H9 (cell line): Measurements from ENCODE around the gene MKI67. TPM values are rescaled to one million over a fixed set of nuclear protein-coding genes. Genes with fewer than 3 reads are reported as not detected.

Experiments
- DNase-seq: peaks from one replicate; pipeline ENCODE4 v3.0.0-alpha.2; 2017
- H2AFZ ChIP-seq: one replicate; pipeline ENCODE4 v1.6.1; 2013; ENCODE audit warnings: mild to moderate bottlenecking, low read length, control low read depth, moderate library complexity
- H2AK5ac ChIP-seq: 2 replicates; pipeline ENCODE4 v1.6.1; 2013; ENCODE audit warnings: low read length, control low read depth, mixed read lengths; ENCODE audit not compliant: insufficient read length
- H2BK120ac ChIP-seq: one replicate; pipeline ENCODE4 v1.6.1; 2013; ENCODE audit warnings: low read depth, mild to moderate bottlenecking, low read length, control low read depth, inconsistent platforms; ENCODE audit not compliant: poor library complexity, severe bottlenecking
- H2BK12ac ChIP-seq: 2 replicates; pipeline ENCODE4 v1.6.1; 2013; ENCODE audit warnings: low read length, control low read depth, mixed read lengths, low read depth; ENCODE audit not compliant: insufficient read length
- H2BK15ac ChIP-seq: 2 replicates; pipeline ENCODE4 v1.6.1; 2013; ENCODE audit warnings: low read depth, low read length, control low read depth
- H2BK20ac ChIP-seq: one replicate; pipeline ENCODE4 v1.6.1; 2013; ENCODE audit warnings: low read depth, mild to moderate bottlenecking, low read length, control low read depth, inconsistent platforms; ENCODE audit not compliant: poor library complexity, severe bottlenecking
- H2BK5ac ChIP-seq: 2 replicates; pipeline ENCODE4 v1.6.1; 2013; ENCODE audit warnings: low read length, control low read depth, mixed read lengths; ENCODE audit not compliant: insufficient read length
- H3K14ac ChIP-seq: 2 replicates; pipeline ENCODE4 v1.6.1; 2013; ENCODE audit warnings: low read length, control low read depth; ENCODE audit not compliant: insufficient read depth
- H3K18ac ChIP-seq: 2 replicates; pipeline ENCODE4 v1.6.1; 2013; ENCODE audit warnings: low read depth, mild to moderate bottlenecking, mixed read lengths, low read length, control low read depth; ENCODE audit not compliant: insufficient read length
- H3K23ac ChIP-seq: 2 replicates; pipeline ENCODE4 v1.6.1; 2013; ENCODE audit warnings: low read length, control low read depth, mixed read lengths, low read depth; ENCODE audit not compliant: insufficient read length
- H3K23me2 ChIP-seq: 2 replicates; pipeline ENCODE4 v1.6.1; 2013; ENCODE audit warnings: low read depth, mild to moderate bottlenecking, mixed read lengths, low read length, control low read depth; ENCODE audit not compliant: insufficient read length, poor library complexity, severe bottlenecking
- H3K27ac ChIP-seq: 2 replicates; pipeline ENCODE4 v1.5.1; 2013; ENCODE audit warnings: low read length, control low read depth, mixed read lengths, low read depth; ENCODE audit not compliant: insufficient read length
- H3K27me3 ChIP-seq: 2 replicates; pipeline ENCODE4 v1.6.1; 2013; ENCODE audit warnings: low read length, control low read depth, inconsistent platforms; ENCODE audit not compliant: insufficient read depth
- H3K4ac ChIP-seq: 2 replicates; pipeline ENCODE4 v1.6.1; 2013; ENCODE audit warnings: low read depth, mild to moderate bottlenecking, control low read depth, inconsistent platforms, low read length, moderate library complexity
- H3K4me1 ChIP-seq: 2 replicates; pipeline ENCODE4 v1.6.1; 2013; ENCODE audit warnings: low read length, control low read depth, inconsistent platforms; ENCODE audit not compliant: insufficient read depth
- H3K4me2 ChIP-seq: 2 replicates; pipeline ENCODE4 v1.6.1; 2013; ENCODE audit warnings: low read length, control low read depth, mixed read lengths; ENCODE audit not compliant: insufficient read length, insufficient read depth
- H3K56ac ChIP-seq: 2 replicates; pipeline ENCODE4 v1.6.1; 2013; ENCODE audit warnings: low read depth, mild to moderate bottlenecking, mixed read lengths, low read length, control low read depth; ENCODE audit not compliant: insufficient read length
- H3K79me1 ChIP-seq: 2 replicates; pipeline ENCODE4 v1.6.1; 2013; ENCODE audit warnings: low read depth, mild to moderate bottlenecking, moderate library complexity, low read length, control low read depth, inconsistent platforms; ENCODE audit not compliant: insufficient read depth, poor library complexity, severe bottlenecking
- H3K79me2 ChIP-seq: 2 replicates; pipeline ENCODE4 v1.6.1; 2013; ENCODE audit warnings: low read length, control low read depth, inconsistent platforms; ENCODE audit not compliant: insufficient read depth
- H3K9ac ChIP-seq: 2 replicates; pipeline ENCODE4 v1.6.1; 2013; ENCODE audit warnings: low read length, control low read depth, mixed read lengths; ENCODE audit not compliant: insufficient read length; ENCODE audit errors: extremely low read depth
- H3K9me3 ChIP-seq: one replicate; pipeline ENCODE4 v1.6.1; 2013; ENCODE audit warnings: low read depth, low read length, inconsistent platforms; ENCODE audit not compliant: control insufficient read depth
- H3T11ph ChIP-seq: one replicate; pipeline ENCODE4 v1.6.1; 2013; ENCODE audit warnings: mild to moderate bottlenecking, low read length, control low read depth, inconsistent platforms
- H4K20me1 ChIP-seq: one replicate; pipeline ENCODE4 v1.6.1; 2013; ENCODE audit not compliant: control insufficient read depth, insufficient read length, insufficient read depth
- H4K5ac ChIP-seq: 2 replicates; pipeline ENCODE4 v1.6.1; 2013; ENCODE audit warnings: low read depth, mild to moderate bottlenecking, mixed read lengths, low read length, control low read depth; ENCODE audit not compliant: insufficient read length
- H4K8ac ChIP-seq: replicated peaks from 2 replicates; pipeline ENCODE4 v1.6.1; 2013; ENCODE audit warnings: low read length, control low read depth, mixed read lengths, low read depth; ENCODE audit not compliant: insufficient read length
- H4K91ac ChIP-seq: 2 replicates; pipeline ENCODE4 v1.6.1; 2013; ENCODE audit warnings: low read depth, mild to moderate bottlenecking, moderate library complexity, mixed read lengths, low read length, control low read depth; ENCODE audit not compliant: insufficient read length
- H3K27ac Mint-ChIP-seq, 3 experiments: 2 replicates in 2 of 3; 3 replicates in 1 of 3; pipeline ENCODE4 v1.8.0; 2020 to 2021; ENCODE audit warnings: mixed read lengths in 3 of 3, mild to moderate bottlenecking in 1 of 3, moderate library complexity in 1 of 3
- H3K27me3 Mint-ChIP-seq: 2 replicates; pipeline ENCODE4 v1.8.0; 2021; ENCODE audit warnings: low read depth, mild to moderate bottlenecking, moderate library complexity, mixed read lengths
- H3K36me3 Mint-ChIP-seq, 3 experiments: 2 replicates in 2 of 3; 3 replicates in 1 of 3; pipeline ENCODE4 v1.8.0; 2020 to 2021; ENCODE audit warnings: low read depth in 3 of 3, mixed read lengths in 3 of 3; ENCODE audit not compliant: insufficient read depth in 1 of 3
- H3K4me1 Mint-ChIP-seq, 2 experiments: 2 replicates each; pipeline ENCODE4 v1.8.0; 2020; ENCODE audit warnings: mixed read lengths in 2 of 2
- H3K4me3 Mint-ChIP-seq, 2 experiments: 2 replicates in 1 of 2; 3 replicates in 1 of 2; pipeline ENCODE4 v1.8.0; 2020 to 2021; ENCODE audit warnings: mild to moderate bottlenecking in 2 of 2, mixed read lengths in 2 of 2, moderate library complexity in 1 of 2
- H3K9me3 Mint-ChIP-seq, 2 experiments: 2 replicates in 1 of 2; 3 replicates in 1 of 2; pipeline ENCODE4 v1.8.0; 2020; ENCODE audit warnings: mild to moderate bottlenecking in 2 of 2, mixed read lengths in 2 of 2, moderate library complexity in 1 of 2
- WGBS: extraction: QIAGEN DNeasy Blood & Tissue Kit; methylation state at CpG from one replicate; pipeline ENCODE4 v1.1.7; 2013; ENCODE audit warnings: missing lambda C conversion rate, low lambda C conversion rate, mixed read lengths; ENCODE audit not compliant: insufficient read length; ENCODE audit errors: extremely low coverage; 5-methylcytosine and 5-hydroxymethylcytosine counted together
- total RNA-seq: library from RNA; stranded (reverse); gene quantifications from 2 replicates; pipeline ENCODE4 v1.2.1, GENCODE V29; 2021
- TF ChIP-seq, protein P1 (sequence below): fragments of 200-600 bp; sonication (generic); conservative IDR thresholded peaks from 3 replicates; pipeline ENCODE4 v1.8.0; 2021; ENCODE audit warnings: antibody characterized with exemption, mild to moderate bottlenecking

MKI67 gene
- total RNA-seq, 1 experiment from 2014 or later, result 108 TPM

- H2BK12ac ChIP-seq, result no peak overlapping the region
- H3K4me2 ChIP-seq, result no peak overlapping the region
- H3K23ac ChIP-seq, result no peak overlapping the region
- H2BK20ac ChIP-seq, result no peak overlapping the region
- no peak for DNase-seq
- no peaks in the 10 kb centered on the region for H4K20me1 ChIP-seq
- H3K4me1 ChIP-seq, result no peaks in the 10 kb centered on the region
- no peak overlapping the region for H3K4ac ChIP-seq
- H3K27ac Mint-ChIP-seq, result peak overlapping the region in 1 of 3 experiments; percentile 37; a peak in 3 of 7 replicates
- H3K27me3 Mint-ChIP-seq, result peaks cover 11% of the 10 kb centered on the region
- H3K23me2 ChIP-seq, result no peaks in the 10 kb centered on the region
- H4K91ac ChIP-seq, result no peak overlapping the region
- H3K56ac ChIP-seq, result no peak overlapping the region
- no peak overlapping the region for H2AFZ ChIP-seq
- no peak overlapping the region for H4K8ac ChIP-seq
- no peaks in the 10 kb centered on the region for H3K9me3 ChIP-seq
- no peak overlapping the region for H3K18ac ChIP-seq
- no peak overlapping the region for H3K4me3 Mint-ChIP-seq
- peaks cover 4 to 8% (median 6%) of the 10 kb centered on the region in 3 experiments; a peak in 6 of 7 replicates for H3K36me3 Mint-ChIP-seq
- peaks cover 5% of the 10 kb centered on the region in 2 experiments; a peak in 2 of 5 replicates for H3K9me3 Mint-ChIP-seq
- no peak overlapping the region for H2BK120ac ChIP-seq
- TF ChIP-seq, protein P1, sequence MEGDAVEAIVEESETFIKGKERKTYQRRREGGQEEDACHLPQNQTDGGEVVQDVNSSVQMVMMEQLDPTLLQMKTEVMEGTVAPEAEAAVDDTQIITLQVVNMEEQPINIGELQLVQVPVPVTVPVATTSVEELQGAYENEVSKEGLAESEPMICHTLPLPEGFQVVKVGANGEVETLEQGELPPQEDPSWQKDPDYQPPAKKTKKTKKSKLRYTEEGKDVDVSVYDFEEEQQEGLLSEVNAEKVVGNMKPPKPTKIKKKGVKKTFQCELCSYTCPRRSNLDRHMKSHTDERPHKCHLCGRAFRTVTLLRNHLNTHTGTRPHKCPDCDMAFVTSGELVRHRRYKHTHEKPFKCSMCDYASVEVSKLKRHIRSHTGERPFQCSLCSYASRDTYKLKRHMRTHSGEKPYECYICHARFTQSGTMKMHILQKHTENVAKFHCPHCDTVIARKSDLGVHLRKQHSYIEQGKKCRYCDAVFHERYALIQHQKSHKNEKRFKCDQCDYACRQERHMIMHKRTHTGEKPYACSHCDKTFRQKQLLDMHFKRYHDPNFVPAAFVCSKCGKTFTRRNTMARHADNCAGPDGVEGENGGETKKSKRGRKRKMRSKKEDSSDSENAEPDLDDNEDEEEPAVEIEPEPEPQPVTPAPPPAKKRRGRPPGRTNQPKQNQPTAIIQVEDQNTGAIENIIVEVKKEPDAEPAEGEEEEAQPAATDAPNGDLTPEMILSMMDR, result no peak
- no peak overlapping the region for H3K9ac ChIP-seq
- H3K14ac ChIP-seq, result no peak overlapping the region
- H3K4me1 Mint-ChIP-seq, result peaks cover 7 to 8% of the 10 kb centered on the region in 2 experiments
- H4K5ac ChIP-seq, result no peak overlapping the region
- no peak overlapping the region for H2BK15ac ChIP-seq
- no peaks in the 10 kb centered on the region for H3K79me2 ChIP-seq
- WGBS, result no CpG with 5 or more reads among the region's 9 CpGs
- no peaks in the 10 kb centered on the region for H3K79me1 ChIP-seq
- H3K27ac ChIP-seq, result no peak overlapping the region
- no peak overlapping the region for H3T11ph ChIP-seq
- no peak overlapping the region for H2BK5ac ChIP-seq
- no peak overlapping the region for H2AK5ac ChIP-seq
- no peaks in the 10 kb centered on the region for H3K27me3 ChIP-seq
Observed at GRCh38 chr10:128071417-128071782, 54.8 kb downstream of the MKI67 start.
